Liver (tissue), 9 donors: Measurements from ENCODE around the gene HMOX2. TPM values are rescaled to one million over a fixed set of nuclear protein-coding genes. Genes with fewer than 3 reads are reported as not detected.

Experiments used
- DNase-seq: peaks from one replicate; pipeline ENCODE4 v3.0.0-alpha.2; 2017; ENCODE audit warnings: low spot score
- H3K27ac ChIP-seq, 2 donors: one replicate each; pipeline ENCODE4 v1.7.0; 2013; ENCODE audit warnings: inconsistent platforms in 2 of 2, low read length in 2 of 2, control low read depth in 1 of 2, low read depth in 1 of 2, mild to moderate bottlenecking in 1 of 2
- H3K27me3 ChIP-seq, 4 donors: one replicate each; pipeline versions ENCODE4 v1.6.1 to v1.7.0; 2013; ENCODE audit warnings: low read length in 3 of 4, inconsistent platforms in 1 of 4, mild to moderate bottlenecking in 1 of 4, moderate library complexity in 1 of 4; ENCODE audit not compliant: control insufficient read depth in 4 of 4, insufficient read depth in 4 of 4
- H3K36me3 ChIP-seq, 4 donors: one replicate each; pipeline versions ENCODE4 v1.6.1 to v1.7.0; 2013; ENCODE audit warnings: low read length in 3 of 4, mild to moderate bottlenecking in 3 of 4, low read depth in 1 of 4, moderate library complexity in 1 of 4; ENCODE audit not compliant: control insufficient read depth in 4 of 4, insufficient read depth in 3 of 4
- H3K4me1 ChIP-seq, 4 donors: one replicate each; pipeline versions ENCODE4 v1.6.1 to v1.7.0; 2013; ENCODE audit warnings: low read length in 3 of 4, mild to moderate bottlenecking in 3 of 4, moderate library complexity in 1 of 4; ENCODE audit not compliant: control insufficient read depth in 4 of 4, insufficient read depth in 4 of 4
- H3K4me3 ChIP-seq, 3 donors: one replicate each; pipeline versions ENCODE4 v1.6.1 to v1.7.0; 2013; ENCODE audit warnings: low read length in 3 of 3, control low read depth in 1 of 3, low read depth in 1 of 3, mild to moderate bottlenecking in 1 of 3
- H3K9ac ChIP-seq, 2 donors: one replicate each; pipeline ENCODE4 v1.7.0; 2013; ENCODE audit warnings: low read length in 2 of 2, mild to moderate bottlenecking in 2 of 2, moderate library complexity in 2 of 2, control low read depth in 1 of 2, low read depth in 1 of 2
- H3K9me3 ChIP-seq, 4 donors: one replicate each; pipeline versions ENCODE4 v1.6.1 to v1.7.0; 2013; ENCODE audit warnings: low read length in 3 of 4; ENCODE audit not compliant: control insufficient read depth in 4 of 4
- ATF3 ChIP-seq: IDR thresholded peaks from 2 replicates; pipeline ENCODE4 v1.6.1; 2016; ENCODE audit warnings: antibody characterized with exemption
- CTCF ChIP-seq: fragments of 150-350 bp; IDR thresholded peaks from 2 replicates; pipeline ENCODE4 v1.5.1; 2017; ENCODE audit warnings: improper control_type of control experiment, low read depth, low read length; ENCODE audit not compliant: missing input control
- EGR1 ChIP-seq, 2 donors: IDR thresholded peaks; 2 replicates each; pipeline ENCODE4 v1.6.1; 2016 to 2018; ENCODE audit warnings: antibody characterized with exemption in 2 of 2, low read depth in 2 of 2
- FOXA1 ChIP-seq: IDR thresholded peaks from 2 replicates; pipeline ENCODE4 v1.6.1; 2016; ENCODE audit warnings: antibody characterized with exemption
- FOXA2 ChIP-seq: IDR thresholded peaks from 2 replicates; pipeline ENCODE4 v1.6.1; 2016; ENCODE audit warnings: antibody characterized with exemption
- GABPA ChIP-seq, 2 donors: IDR thresholded peaks in 1 of 2; conservative IDR thresholded peaks in 1 of 2; 2 replicates each; pipeline ENCODE4 v1.6.1; 2016; ENCODE audit warnings: antibody characterized with exemption in 2 of 2, mild to moderate bottlenecking in 1 of 2, moderate library complexity in 1 of 2
- HNF4A ChIP-seq, 2 donors: conservative IDR thresholded peaks; 2 replicates each; pipeline ENCODE4 v1.6.1; 2016; ENCODE audit warnings: antibody characterized with exemption in 2 of 2, mild to moderate bottlenecking in 2 of 2
- HNF4G ChIP-seq: IDR thresholded peaks from 2 replicates; pipeline ENCODE4 v1.6.1; 2016; ENCODE audit warnings: antibody characterized with exemption
- MAX ChIP-seq: IDR thresholded peaks from 2 replicates; pipeline ENCODE4 v1.6.1; 2016; ENCODE audit warnings: antibody characterized with exemption
- NR2F2 ChIP-seq: IDR thresholded peaks from 2 replicates; pipeline ENCODE4 v1.6.1; 2016; ENCODE audit warnings: antibody characterized with exemption
- RAD21 ChIP-seq, 2 donors: IDR thresholded peaks; 2 replicates each; pipeline ENCODE4 v1.6.1; 2016; ENCODE audit warnings: antibody characterized with exemption in 2 of 2, mild to moderate bottlenecking in 2 of 2
- REST ChIP-seq: IDR thresholded peaks from 2 replicates; pipeline ENCODE4 v1.6.1; 2016; ENCODE audit warnings: antibody characterized with exemption, mild to moderate bottlenecking
- RXRA ChIP-seq, 2 donors: IDR thresholded peaks; 2 replicates each; pipeline ENCODE4 v1.6.1; 2017 to 2018; ENCODE audit warnings: antibody characterized with exemption in 2 of 2, mild to moderate bottlenecking in 1 of 2
- SP1 ChIP-seq: IDR thresholded peaks from 2 replicates; pipeline ENCODE4 v1.6.1; 2018; ENCODE audit warnings: antibody characterized with exemption, mild to moderate bottlenecking
- YY1 ChIP-seq: IDR thresholded peaks from 2 replicates; pipeline ENCODE4 v1.6.1; 2016; ENCODE audit warnings: antibody characterized with exemption, mild to moderate bottlenecking
- ZBTB33 ChIP-seq: IDR thresholded peaks from 2 replicates; pipeline ENCODE4 v1.6.1; 2016; ENCODE audit warnings: antibody characterized with exemption
- WGBS: extraction: QIAGEN DNeasy Blood & Tissue Kit; methylation state at CpG from one replicate; pipeline ENCODE4 v1.1.7; 2013; 5-methylcytosine and 5-hydroxymethylcytosine counted together
- polyA plus RNA-seq, 2 donors: library from polyadenylated mRNA; stranded (reverse) in 1 of 2; unstranded in 1 of 2; fragments of 200-250 nt in 1 of 2; fragments of >200 nt in 1 of 2; fragmentation: Nextera tagmentation in 1 of 2; extraction: Ambion mirVana in 1 of 2; gene quantifications; one replicate each; pipeline versions ENCODE4 v1.2.1 to v1.2.3, GENCODE V29; 2013 to 2015
- total RNA-seq, 2 donors: library from RNA; depleted of rRNA; stranded (reverse); fragments of >200 nt; gene quantifications; one replicate each; pipeline ENCODE4 v1.2.3, GENCODE V29; 2014
- donor health status: healthy.
- donor health status: healthy.
- donor health status: healthy.
- donor health status: healthy.
- donor health status: healthy.

The HMOX2 gene
- total and polyA plus RNA-seq, 4 donors = 11.4 to 81.5 (median 61.5) TPM

GRCh38 chr16:4474192-4474961, 1.8 kb upstream of the HMOX2 start, which contains the start of gene NMRAL1:
Gene NMRAL1, minus strand, starts transcription at chr16:4474625. Its CDS starts 493 bp downstream, at chr16:4474132.
- peaks cover 2 to 22% (median 12%) of the 10 kb centered on the region in 4 donors for H3K4me1 ChIP-seq
- DNase-seq = peak; percentile 75
- 7% methylated on average over 60 of the region's 60 CpGs for WGBS
- H3K27ac ChIP-seq = peak within 1 kb of the TSS; percentile 35 to 81
- peaks cover 0 to under 1% (median 0%) of the 10 kb centered on the region in 4 donors for H3K36me3 ChIP-seq
- H3K9me3 ChIP-seq = no peaks in the 10 kb centered on the region
- peak within 1 kb of the TSS in 1 of 2 donors; percentile 25 for H3K9ac ChIP-seq
- TF ChIP-seq RXRA (IDR thresholded peaks at IDR 0.05) (no peak), RAD21 (IDR thresholded peaks at IDR 0.05) (no peak), REST (no peak), YY1 (no peak), CTCF (no peak), GABPA (IDR thresholded peaks at IDR 0.05 in 1 of 2, conservative IDR thresholded peaks at IDR 0.05 in 1 of 2) (peak in 1 of 2 donors; percentile 53), MAX (peak; percentile 89), HNF4G (no peak), ATF3 (no peak), FOXA2 (no peak), NR2F2 (no peak), HNF4A (conservative IDR thresholded peaks at IDR 0.05) (peak in 1 of 2 donors; percentile 14), ZBTB33 (peak; percentile 98), EGR1 (IDR thresholded peaks at IDR 0.05; ENCODE audit: low read depth in 2 of 2) (no peak), FOXA1 (no peak), SP1 (peak; percentile 64)
- no peaks in the 10 kb centered on the region for H3K27me3 ChIP-seq
- peak within 1 kb of the TSS; percentile 64 to 88 (median 66) for H3K4me3 ChIP-seq
